ENCODE results near the gene ZNF311. TPM values are rescaled to one million over a fixed set of nuclear protein-coding genes. Genes with fewer than 3 reads are reported as not detected.

The ZNF311 gene
- 1.6 TPM for polyA plus RNA-seq (ENCODE audit: insufficient read length)

GRCh38 chr6:29005183-29005885, at the start of gene ZNF311:
TSS of gene ZNF311 (minus strand) at chr6:29005315. CDS start at chr6:29003954, 1,361 bp downstream.
- DNase-seq (ENCODE audit: low read depth), result peak; percentile 61

DNA sequence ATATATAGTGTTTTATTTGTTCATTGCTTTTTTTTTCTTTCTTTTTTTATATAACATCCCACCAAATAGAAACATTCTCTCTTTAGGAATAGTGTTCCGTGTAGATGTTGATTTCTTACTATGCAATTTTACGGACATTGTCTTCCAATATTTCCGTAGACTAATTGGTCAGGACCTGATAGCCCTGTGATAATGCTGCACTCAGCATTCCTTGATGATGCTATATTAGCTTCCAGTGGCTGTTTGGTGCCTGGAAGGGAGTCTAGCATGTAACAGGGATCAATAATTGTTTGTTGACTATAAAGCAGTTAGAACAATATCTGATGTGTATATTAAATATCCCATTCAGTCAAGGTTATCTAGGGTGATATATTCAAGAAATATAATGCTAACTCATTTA, 46.6 kb upstream of the ZNF311 start:
- DNase-seq (ENCODE audit: low read depth), result no peak

DNA sequence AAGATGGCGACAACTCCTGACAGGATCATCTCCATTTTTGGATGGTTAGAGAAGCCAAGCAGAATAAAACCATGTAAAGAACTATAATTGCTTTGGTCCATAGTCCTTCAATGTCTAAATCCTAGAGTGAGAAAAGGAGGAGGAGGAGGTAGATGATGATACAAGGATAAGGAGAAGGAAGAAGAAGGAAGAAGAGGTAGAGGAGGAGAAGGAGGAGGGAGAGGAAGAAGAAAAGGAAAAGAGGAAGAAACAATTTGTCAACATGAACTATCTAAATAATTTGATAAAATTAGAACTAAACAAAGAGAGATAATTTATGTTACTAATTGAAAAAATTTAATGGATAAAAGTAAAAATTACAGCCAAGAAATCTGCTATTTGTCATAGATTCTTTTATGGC, 40.0 kb upstream of the ZNF311 start, which contains the start of gene OR2W1:
Gene OR2W1, minus strand, starts transcription at position 101 of the 400 bp plus-strand sequence. Its CDS starts 0 bp downstream, at position 101.
- DNase-seq (ENCODE audit: low read depth), result no peak

DNA sequence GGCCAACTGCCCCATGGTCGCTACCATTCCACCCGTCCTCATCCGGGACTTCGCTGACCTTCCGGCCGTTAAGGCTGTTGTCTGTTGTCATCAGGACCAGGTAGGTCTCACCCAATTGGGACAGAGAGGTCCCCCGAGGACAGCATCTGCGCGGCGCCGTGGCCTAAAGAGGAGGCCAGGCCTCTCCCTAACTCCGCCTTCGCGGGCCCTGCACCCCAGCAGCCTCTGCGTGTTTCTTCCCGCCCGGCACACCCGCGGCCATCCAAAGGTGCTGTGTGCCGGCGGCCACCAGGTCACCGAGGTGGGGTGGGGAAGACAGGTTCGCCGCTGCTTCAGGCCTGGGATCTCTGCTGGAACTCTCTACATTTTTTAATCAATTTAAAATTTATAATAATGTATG, 30.8 kb upstream of the ZNF311 start:
- no peak for DNase-seq (ENCODE audit: low read depth)

DNA sequence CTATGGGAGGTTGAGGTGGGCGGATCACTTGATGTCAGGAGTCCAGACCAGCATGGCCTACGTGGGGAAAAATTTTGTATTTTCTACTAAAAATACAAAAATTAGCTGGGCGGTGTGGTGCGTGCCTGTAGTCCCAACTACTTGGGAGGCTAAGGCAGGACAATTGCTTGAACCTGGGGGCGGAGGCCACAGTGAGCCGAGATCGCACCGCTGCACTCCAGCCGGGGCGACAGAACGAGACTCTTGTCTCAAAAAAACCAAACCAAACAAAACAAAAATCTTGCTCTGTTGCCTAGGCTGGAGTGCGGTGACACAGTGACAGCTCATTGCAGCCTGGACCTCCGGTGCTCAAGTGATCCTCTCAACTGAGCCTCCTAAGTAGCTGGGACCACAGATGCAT, 23.7 kb upstream of the ZNF311 start:
- DNase-seq (ENCODE audit: low read depth), result no peak

DNA sequence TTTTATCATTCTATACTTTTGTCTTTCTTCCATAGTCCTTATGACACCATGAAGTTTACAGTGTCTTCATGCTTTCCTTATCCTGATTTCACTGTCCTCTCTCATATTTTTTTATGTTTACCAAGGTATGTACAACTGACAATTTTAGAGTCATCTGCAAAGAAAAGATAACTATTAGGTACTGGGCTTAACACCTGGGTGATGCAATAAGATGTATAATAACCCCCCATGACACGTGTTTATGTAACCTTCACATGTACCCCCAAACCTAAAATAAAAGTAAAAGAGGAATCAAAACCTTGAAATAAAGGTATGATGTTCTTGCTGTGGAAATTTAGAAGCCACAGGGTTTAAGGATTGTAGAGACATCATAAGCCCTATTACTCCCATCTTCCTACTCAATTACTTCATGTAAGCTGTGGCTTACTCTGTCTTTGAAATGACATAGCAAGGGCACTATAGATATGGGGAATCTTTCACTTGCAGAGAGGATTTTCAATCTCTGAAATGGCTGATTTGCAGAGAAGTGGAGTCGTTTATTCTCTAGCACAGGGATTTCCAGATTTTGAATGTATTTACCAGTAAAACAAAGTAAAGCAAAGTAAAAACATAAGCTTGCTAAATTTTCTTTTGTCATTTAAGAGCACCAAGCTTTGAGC, 20.9 kb upstream of the ZNF311 start:
- no peak for DNase-seq (ENCODE audit: low read depth)

- no peak for DNase-seq (ENCODE audit: low read depth)
Observed at GRCh38 chr6:29021434-29021833, 16.3 kb upstream of the ZNF311 start.

GRCh38 chr6:29019629-29020028, 14.5 kb upstream of the ZNF311 start:
- no peak for DNase-seq (ENCODE audit: low read depth)

GRCh38 chr6:29017428-29017802, 12.3 kb upstream of the ZNF311 start:
- DNase-seq (ENCODE audit: low read depth), result no peak

GRCh38 chr6:29016559-29017427, 11.7 kb upstream of the ZNF311 start:
- DNase-seq (ENCODE audit: low read depth), result peak; percentile 71

GRCh38 chr6:29014729-29015608, 9.9 kb upstream of the ZNF311 start:
- no peak for DNase-seq (ENCODE audit: low read depth)

DNA sequence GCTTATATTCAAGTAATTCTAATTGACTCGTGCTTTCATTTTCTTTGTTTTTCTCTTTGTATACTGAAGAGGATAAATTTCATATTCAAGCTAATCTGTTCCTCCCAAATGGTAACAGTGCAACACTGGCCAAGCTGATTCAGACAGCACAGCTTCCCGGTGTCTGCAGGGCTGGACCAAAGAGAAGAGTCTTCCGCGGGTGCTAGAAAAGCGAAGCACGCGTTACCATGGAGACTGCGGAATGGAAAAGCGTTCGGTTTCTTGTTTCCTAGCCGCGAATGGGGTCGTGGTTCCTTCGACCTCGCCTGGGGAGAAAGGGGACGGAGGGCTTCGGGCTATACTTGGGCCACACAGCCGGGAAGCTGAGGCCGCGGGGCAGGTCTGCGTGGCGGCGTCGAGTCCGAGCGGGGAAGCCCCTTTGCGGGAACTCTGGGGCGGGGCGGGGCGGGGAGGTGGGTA, 6.2 kb upstream of the ZNF311 start:
- DNase-seq (ENCODE audit: low read depth), result peak; percentile 54

DNA sequence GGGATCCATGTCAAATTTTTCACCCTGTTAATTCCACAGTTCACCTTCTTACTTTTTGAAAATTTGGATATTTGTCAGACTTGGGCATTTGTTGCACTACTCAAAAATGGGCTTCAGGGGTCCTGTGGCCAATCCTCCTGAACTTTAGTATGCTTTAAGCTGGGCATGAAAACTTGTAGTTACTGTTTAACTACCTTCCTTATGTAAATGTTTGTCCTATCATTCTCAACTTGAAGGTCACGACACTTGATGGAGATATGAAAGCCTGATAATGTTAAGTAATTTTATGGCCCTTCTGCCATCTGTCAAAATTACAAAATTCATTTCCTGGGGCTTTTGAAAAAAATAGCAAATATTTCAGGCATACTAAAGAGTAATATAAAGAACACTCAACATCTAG, 4.2 kb upstream of the ZNF311 start:
- no peak for DNase-seq (ENCODE audit: low read depth)

- no peak for DNase-seq (ENCODE audit: low read depth)
Observed at GRCh38 chr6:29008089-29008488, 3.0 kb upstream of the ZNF311 start.

- no peak for DNase-seq (ENCODE audit: low read depth)
Observed at GRCh38 chr6:28996844-28997510, 8.1 kb downstream of the ZNF311 start.

DNA sequence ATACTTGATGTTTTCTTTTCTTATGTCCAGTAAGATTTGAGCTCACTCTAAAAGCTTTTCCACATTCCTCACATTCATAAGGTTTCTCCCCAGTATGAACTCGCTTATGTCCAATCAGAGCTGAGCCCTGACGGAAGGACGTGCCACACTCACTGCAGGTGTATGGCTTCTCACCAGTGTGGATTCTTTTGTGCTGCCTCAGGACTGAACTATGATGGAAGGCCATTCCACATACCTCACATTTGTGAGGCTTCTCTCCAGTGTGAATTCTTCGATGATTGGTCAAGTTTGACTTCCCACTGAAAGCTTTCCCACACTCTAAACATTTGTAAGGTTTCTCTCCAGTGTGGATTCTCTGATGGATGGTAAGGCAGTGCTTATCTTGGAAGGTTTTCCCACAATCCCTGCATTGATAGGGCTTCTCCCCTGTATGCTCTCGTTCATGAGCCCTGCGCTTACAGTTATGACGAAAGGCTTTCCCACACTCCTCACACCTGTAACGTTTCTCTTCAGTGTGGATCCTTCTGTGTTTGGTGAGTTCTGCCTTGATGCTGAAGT, 9.9 kb downstream of the ZNF311 start:
- no peak for DNase-seq (ENCODE audit: low read depth)

GRCh38 chr6:28988536-28989311, 16.4 kb downstream of the ZNF311 start:
- DNase-seq (ENCODE audit: low read depth), result no peak

DNA sequence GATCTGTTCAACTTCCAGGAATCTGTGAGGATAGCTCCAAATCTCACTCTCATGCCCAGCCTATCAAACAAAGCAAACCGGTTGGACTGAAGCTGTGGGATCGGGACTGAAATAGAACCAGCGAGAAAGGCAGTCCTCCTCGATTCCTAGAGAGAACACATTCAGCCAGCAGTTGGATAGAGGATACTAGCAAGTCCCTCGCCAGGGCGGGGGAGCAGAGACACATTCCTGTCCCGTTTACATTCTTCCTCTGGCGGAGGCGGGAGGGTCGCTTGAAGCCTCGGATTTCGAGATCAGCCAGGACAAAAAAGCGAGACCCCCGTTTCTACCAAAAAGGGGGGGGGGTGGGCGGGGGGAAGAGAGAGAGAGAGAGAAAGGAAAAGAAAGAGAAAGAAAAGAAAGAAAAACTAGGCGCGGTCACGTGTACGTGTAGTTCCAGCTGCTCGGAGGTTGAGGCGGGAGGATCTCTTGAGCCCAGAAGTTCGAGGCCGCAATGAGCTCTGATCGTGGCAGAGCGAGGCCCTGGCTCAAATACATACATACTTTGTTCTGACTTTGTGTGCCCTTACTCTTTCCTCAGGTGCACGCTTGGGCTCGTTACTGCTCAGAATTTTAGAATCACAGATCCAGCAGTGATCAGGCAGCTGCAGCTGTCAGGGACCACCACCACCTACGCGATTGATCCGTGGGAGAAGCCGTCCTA, 19.5 kb downstream of the ZNF311 start:
- DNase-seq (ENCODE audit: low read depth), result peak; percentile 95

- no peak for DNase-seq (ENCODE audit: low read depth)
Observed at GRCh38 chr6:28983838-28984237, 21.3 kb downstream of the ZNF311 start.
